T-helper 2 cell (primary cell): Measurements from ENCODE around the gene AK9.
"Not testable (repeated sequence)": the region's sequence is repeated elsewhere in the genome, so short reads cannot be mapped to it uniquely, and the experiment has no call there.

Experiments
- DNase-seq, 5 experiments: peaks; one replicate each; pipeline versions ENCODE4 v3.0.0 to v3.0.0-alpha.2; 2012 to 2022

The AK9 gene

GRCh38 chr6:109623288-109623687 lies 67.7 kb downstream of the AK9 start:
- DNase-seq, result no peak

- DNase-seq, result no peak
Observed at GRCh38 chr6:109612268-109612667, 78.7 kb downstream of the AK9 start.

DNA sequence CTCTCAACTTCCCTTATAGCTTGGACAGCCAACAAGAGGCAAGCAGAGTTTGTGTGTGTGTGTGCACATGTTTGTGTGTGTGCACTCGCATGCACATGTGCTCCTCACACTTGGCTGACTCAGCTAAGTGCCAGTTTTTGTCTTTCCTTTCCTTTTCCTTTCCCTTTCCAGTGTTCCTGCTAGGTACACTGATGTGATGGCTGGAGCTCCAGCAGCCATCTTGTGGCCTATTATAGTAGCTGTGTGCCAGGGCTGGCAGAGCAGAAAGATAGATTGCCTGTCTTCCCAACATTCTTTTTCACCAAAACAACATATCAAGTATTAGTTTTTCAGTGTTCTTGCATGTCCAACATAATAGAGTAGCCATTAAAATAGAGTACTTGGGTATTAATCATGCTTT lies 79.5 kb downstream of the AK9 start:
- no peak for DNase-seq

DNA sequence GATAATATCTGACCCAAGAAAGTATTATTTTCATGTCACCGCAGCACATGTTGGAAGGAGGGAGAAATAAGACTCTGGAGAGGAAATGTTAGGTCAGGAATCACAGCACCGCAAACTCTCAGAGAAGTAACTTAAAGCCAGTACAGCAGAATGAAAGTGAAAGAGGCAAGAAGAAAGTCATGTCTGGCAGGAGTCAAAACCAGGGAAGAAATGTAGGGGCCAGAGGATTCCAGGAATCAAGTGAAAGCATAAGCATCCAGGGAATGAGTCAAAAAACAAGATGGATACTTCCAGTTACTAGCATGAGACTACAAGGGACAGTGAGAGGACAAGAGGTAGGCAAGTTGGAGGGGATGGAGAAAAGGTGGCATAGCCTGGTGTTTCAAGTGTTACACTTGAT lies 80.4 kb downstream of the AK9 start:
- DNase-seq, result peak in 1 of 5 experiments; percentile 34

- DNase-seq, result no peak
Observed at GRCh38 chr6:109609737-109610136, 81.3 kb downstream of the AK9 start.

DNA sequence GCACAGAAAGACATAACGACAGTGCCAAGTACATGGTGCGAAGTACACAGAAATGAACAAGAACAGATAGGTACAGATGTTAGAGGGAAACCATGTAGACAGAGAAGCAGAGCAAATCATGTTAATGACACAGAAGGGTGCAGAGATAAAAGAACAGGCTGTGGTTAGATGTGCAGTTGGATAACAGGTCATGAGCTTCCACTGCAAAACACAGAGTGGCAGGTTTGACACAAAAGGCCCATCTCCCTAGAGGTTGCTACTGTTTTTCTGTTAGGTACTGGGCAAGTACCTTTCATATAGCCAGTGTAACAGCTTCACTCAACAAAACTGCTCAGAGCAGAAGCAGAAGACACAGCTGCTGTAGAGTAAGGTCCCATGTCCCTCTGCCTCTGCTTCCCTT lies 84.6 kb downstream of the AK9 start:
- DNase-seq, result peak in 1 of 5 experiments; percentile 86

- DNase-seq, result peak in 1 of 5 experiments; percentile 67
Observed at GRCh38 chr6:109595998-109596397, 95.0 kb downstream of the AK9 start.

GRCh38 chr6:109580519-109580918 lies 110.5 kb downstream of the AK9 start:
- DNase-seq, result no peak

GRCh38 chr6:109579361-109579760 lies 111.6 kb downstream of the AK9 start:
- no peak for DNase-seq

DNA sequence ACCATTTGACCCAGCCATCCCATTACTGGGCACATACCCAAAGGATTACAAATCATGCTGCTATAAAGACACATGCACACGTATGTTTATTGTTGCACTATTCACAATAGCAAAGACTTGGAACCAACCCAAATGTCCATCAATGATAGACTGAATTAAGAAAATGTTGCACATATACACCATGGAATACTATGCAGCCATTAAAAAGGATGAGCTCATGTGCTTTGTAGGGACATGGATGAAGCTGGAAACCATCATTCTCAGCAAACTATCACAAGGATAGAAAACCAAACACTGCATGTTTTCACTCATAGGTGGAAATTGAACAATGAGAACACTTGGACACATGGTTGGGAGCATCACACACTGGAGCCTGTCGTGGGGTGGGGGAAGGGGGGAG lies 121.1 kb downstream of the AK9 start:
- DNase-seq, result not testable (repeated sequence)

GRCh38 chr6:109561844-109562243 lies 129.2 kb downstream of the AK9 start:
- DNase-seq, result no peak

GRCh38 chr6:109531446-109531845 lies 159.6 kb downstream of the AK9 start:
- no peak for DNase-seq

DNA sequence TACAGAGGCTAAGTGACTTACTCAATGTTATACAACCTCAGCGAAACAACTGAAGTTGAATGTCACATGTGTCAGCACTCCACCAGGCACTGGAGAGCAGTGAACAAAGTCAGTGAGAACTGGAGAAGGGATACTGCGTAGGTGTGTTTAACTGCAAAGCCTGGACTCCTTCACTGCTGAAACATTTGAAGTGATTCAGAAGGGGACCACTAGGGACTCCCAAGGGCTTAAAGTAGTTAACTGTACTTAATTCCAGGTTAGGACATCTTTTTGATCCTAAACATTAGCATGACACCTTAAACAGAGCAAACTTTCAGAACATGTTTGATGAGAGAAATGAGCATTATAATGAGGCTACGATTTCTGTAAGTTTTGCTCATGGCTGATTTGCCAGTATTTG lies 163.0 kb downstream of the AK9 start:
- DNase-seq, result no peak

DNA sequence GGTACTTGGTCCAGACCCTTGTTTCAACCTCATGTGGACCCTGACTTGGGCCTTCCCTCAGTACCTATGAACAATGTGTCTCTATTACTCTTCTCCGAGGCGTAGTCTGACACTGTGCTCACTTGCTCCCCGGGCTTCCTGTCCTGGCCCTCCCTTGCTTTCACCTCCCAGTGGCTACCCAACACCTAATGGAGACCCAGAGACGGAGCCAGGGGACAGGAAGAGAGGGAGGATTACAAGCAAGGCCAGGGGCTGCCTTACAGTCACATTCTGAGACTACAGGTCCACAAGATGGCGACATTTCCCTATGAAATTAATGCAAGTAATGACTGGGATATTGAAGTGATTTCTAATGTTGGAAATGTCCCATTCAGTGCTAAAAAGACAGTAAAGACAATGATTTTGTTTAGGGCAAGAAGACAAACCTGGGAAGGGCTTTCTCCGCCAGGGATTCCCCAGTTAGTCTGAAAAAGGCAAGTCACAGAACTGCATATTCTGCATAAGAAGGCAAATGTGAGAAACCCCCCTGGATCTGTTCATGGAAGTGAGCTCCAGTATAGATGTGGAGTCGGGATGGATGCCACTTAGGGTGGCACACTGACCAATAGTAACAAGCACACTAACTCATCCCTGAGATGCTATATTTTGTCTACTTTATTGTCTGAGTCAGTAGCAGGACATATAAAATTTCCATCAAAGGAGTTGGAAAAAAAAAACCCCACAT lies 163.9 kb downstream of the AK9 start:
- peak in 3 of 5 experiments; percentile 6 to 82 (median 7) for DNase-seq

- no peak for DNase-seq
Observed at GRCh38 chr6:109524129-109524528, 166.9 kb downstream of the AK9 start.

DNA sequence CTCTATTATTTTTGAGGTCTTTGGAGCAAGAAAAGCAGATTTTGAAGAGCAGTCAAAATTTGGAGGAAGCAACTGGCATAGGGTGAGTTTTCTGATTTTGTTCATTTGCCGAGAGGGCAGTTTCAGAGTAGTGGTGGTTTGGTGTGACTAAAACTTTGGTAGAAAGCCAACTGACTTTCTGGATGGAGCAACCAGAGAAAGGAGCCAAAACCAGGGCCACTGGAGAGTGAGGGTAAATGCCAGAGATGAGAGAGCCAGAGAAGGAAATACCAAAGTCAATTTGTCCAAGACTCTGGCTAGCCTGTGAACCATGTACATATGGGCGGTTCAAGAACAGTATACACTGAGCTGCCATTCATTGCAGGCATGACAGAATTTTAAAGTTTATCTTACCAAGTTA lies 167.5 kb downstream of the AK9 start:
- DNase-seq, result no peak

DNA sequence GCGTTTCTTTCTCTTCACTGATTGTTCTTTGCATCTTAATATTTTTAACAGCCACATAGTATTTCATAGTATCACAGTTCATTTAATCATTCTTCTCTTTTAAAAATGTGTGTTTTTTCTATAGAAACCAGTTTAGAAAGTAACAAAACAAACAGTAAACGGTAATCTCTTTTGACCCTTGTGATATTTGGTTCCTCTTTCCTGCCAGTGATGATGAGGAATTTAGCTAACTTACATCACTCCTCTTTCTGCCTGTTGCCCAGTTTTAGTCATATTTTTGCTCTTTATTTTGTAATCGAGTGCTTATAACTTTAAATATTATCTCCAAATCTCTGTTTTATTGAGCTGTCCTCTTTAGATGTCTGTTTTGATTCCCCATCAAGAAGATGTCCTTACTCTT lies 169.9 kb downstream of the AK9 start:
- no peak for DNase-seq

GRCh38 chr6:109519647-109520046 lies 171.4 kb downstream of the AK9 start:
- DNase-seq, result peak in 1 of 5 experiments; percentile 74

DNA sequence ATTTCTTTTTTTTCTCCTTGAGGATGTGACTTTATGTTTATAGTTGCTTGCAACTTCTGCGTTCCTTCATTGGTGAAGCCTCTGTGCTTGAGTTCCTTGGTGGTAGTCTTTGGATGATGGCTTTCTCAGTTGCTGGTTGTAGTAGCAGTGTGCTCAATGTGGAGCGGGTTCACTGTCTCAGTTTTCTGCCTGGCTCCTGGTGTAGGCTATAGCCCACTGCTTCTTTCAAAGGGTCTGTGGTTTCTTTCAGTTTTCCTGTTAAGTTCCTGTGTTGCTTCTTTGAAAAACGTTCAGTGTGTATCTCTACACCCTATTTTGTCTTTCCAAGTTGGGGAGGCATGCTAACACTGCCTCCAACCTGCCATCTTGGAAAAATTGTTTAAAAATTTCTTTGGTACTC lies 174.1 kb downstream of the AK9 start:
- DNase-seq, result peak in 1 of 5 experiments; percentile 35

GRCh38 chr6:109515781-109516409 lies 175.1 kb downstream of the AK9 start:
- DNase-seq, result peak in 1 of 5 experiments; percentile 74

DNA sequence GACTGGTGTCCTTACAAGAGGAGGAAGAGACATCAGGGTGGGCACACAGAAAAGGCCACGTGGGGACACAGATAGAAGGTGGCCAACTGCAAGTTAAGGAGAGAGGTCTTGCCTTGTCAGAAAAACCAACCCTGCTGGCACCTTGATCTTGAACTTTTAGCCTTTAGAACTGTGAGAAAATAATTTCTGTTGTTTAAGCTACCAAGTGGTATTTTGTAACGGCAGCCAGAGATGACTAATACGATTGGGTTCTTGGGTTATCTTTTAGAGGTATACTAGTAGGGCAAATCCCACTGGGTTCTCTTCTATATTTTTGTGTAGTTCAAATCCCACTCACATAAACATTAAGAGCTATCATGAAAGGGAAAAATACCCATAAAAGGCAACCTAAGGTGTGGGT lies 176.1 kb downstream of the AK9 start:
- peak in 1 of 5 experiments; percentile 68 for DNase-seq

GRCh38 chr6:109513571-109514071 lies 177.4 kb downstream of the AK9 start:
- peak in 1 of 5 experiments; percentile 88 for DNase-seq

DNA sequence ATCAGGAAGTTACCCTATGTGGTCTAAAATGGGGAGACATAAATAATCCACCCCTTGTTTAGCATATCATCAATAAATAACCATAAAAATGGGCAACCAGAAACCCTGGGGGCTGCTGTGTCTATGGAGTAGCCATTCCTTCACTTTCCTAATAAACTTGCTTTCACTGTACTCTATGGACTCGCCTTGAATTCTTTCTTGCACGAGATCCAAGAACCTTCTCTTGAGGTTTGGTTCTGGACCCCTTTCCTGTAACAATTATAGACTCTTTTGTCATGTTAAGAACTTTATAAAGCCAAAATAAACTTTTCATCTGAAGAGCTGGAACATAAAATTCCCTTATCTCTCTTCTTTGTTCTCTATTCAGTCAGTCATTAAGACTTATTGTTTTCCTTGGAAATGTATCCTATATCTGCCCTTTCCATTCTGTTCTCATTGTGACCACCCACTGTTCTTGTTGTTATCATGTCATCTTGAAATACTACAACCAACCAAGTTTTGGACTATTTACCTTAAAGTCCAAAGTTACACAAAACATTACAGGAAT lies 178.7 kb downstream of the AK9 start:
- DNase-seq, result no peak

DNA sequence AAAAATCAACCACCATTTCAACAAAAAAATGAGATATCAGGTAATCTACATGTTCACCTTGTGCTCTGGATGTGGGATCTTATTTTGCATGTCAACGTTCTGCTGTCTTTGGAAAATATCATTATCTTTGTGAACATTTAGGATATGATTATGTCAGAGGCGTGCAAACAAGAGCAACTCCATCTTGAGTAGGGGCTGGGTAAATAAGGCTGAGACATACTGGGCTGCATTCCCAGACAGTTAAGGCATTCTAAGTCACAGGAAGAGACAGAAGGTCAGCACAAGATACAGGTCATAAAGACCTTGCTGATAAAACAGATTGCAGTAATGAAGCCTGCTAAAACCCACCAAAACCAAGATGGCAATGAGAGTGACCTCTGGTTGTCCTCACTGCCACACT lies 179.2 kb downstream of the AK9 start:
- no peak for DNase-seq
